SH-SY5Y (cell line): ENCODE data around the gene MANSC1.

Experiments used
- GATA2 ChIP-seq: IDR thresholded peaks from 2 replicates; pipeline ENCODE4 v1.6.1; 2011; ENCODE audit warnings: mild to moderate bottlenecking, low read depth, low read length
- GATA3 ChIP-seq: IDR thresholded peaks from 2 replicates; pipeline ENCODE4 v1.6.1; 2011; ENCODE audit warnings: low read depth, mild to moderate bottlenecking, low read length, moderate library complexity

GRCh38 chr12:12336511-12336910, 13.5 kb downstream of the MANSC1 start:
- TF ChIP-seq GATA3: no peak
- no peak for TF ChIP-seq GATA2
